NCI-H2107 (cell line): Measurements from ENCODE around the gene ELFN1.

Source experiments
- DNase-seq: peaks from one replicate; lab custom pipeline; 2025; lab: John Stamatoyannopoulos, UW

The ELFN1 gene

GRCh38 chr7:1669954-1670893, at the start of gene ELFN1:
Gene ELFN1, plus strand, starts transcription at chr7:1670277. Its CDS starts 74,320 bp downstream, at chr7:1744597.
- DNase-seq, result no peak

GRCh38 chr7:1620835-1621234, 49.2 kb upstream of the ELFN1 start:
- no peak for DNase-seq

DNA sequence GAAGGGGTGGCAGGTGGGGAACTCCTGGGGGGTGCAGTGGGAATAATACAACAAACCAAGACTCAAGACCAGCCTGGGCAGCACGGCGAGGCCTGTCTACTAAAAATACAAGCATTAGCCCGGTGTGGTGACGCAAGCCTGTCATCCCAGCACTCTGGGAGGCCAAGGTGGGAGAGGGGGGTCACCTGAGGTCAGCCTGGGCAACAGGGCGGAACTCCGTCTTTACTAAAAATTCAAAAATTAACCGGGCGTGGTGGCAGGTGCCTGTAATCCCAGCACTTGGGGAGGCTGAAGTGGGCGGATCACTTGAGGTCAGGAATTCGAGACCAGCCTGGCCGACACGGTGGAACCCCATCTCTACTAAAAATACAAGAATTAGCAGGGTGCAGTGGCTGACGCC, 48.4 kb upstream of the ELFN1 start:
- DNase-seq, result no peak

GRCh38 chr7:1622441-1622840, 47.6 kb upstream of the ELFN1 start:
- no peak for DNase-seq

DNA sequence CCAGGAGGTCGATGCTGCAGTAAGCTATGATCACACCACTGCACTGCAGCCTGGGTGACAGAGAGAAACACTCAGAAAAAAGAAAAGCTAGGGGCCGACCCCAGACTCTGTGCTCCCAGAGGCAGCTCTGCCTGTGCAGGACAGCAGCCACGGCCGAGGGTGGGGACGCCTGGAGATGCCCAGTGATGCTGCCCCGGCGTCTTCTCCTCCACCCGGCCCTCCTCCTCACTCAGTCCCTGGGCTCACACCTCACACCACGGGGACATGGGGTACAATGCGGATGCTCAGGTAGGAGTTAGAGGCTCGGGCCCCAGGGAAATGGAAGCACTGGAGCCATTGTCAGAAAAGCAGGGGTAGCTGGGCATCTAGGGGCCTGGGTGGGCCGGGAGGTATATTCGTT, 46.3 kb upstream of the ELFN1 start:
- DNase-seq, result no peak

DNA sequence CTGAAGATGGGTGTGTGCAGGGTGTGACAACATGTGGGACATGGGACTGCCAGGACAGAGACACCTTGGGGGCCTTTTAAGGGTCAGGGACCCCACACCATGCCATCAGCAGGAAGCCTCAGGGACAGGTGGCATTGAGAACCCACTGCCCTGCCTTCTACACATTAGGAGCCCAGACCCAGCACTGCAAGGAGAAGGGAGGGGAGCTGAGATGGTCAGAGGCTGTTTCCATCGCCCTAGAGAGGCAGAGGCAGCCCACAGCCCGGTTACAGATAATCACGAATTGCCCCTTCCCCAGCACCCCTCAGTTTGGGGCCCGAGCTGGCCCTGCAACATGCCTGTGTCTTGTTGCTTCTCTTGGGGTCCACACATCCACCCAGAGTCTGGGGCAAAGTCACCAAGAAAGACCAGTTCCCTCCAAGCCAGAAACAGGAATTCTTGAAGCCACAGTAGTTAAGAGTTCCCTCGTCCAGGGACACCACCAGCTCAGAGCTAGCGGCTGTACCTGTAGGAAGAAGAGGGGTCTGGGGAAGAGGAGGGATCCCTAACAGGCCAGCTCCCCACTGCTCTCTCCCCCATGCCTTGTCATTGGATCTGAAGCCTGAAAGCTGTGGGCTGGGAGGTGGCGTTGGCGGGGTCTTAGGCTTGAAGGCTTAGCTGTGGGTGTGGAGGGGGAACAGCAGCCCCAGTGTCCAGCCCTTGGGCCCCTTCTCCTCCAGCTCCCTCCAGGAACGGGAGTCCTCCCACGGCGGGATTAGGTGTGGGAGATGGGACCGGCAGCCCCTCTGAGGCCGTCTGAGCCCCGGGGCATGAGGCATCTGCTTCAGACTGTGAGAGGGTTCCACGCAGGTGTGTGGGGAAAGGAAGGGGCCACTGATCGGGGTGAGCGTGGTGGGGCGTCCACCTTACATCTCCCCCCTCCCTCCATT, 44.8 kb upstream of the ELFN1 start:
- DNase-seq, result no peak

- no peak for DNase-seq
These were observed 43.3 kb upstream of the ELFN1 start for GRCh38 chr7:1626769-1627168.

DNA sequence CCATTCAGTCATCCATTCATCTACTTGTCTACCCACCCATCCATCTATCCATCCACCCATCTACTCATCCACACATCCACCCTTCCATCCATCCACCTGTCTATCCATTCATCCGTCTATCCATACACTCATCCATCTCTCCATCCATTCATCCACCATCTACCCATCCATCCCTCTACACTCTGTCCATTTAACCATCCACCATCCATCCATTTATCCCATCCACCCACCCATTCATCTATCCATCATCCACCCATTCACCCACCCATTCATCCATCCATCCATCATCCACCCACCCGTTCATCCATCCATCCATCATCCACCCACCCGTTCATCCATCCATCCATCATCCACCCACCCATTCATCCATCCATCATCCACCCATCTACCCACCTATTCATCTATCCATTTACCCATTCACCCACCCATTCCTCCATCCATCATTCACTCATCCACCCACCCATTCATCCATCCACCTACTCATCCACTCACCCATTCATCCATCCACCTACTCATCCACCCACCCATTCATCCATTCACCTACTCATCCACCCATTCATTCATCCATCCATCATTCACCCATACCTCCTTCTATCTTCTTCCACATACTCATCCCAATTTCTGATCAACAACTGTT, 39.3 kb upstream of the ELFN1 start:
- DNase-seq, result no peak

- DNase-seq, result no peak
These were observed 38.4 kb upstream of the ELFN1 start for GRCh38 chr7:1631678-1632077.

- no peak for DNase-seq
These were observed 37.6 kb upstream of the ELFN1 start for GRCh38 chr7:1632506-1632905.

GRCh38 chr7:1632916-1633785, 36.9 kb upstream of the ELFN1 start:
- DNase-seq, result no peak

DNA sequence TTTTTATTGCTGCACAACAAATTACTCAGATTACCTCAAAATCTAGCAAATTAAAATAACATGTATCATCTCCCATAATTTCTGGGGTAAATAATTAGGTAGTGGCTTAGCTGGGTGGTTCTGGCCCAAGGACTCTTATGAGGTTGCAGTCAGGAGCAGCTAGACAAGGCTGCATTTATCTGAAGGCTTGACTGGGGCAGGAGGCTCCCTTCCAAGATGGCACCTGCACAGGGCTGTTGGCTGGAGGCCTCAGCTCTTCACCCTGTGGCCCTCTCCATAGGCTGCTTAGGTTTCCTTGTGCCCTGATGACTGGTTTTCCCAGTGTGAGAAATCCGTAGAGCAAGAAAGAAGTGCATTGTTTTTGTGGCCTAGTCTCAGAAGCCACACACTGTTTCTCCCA, 34.7 kb upstream of the ELFN1 start:
- no peak for DNase-seq

GRCh38 chr7:1637155-1637554, 32.9 kb upstream of the ELFN1 start:
- DNase-seq, result no peak

- DNase-seq, result peak; percentile 94
These were observed 31.8 kb upstream of the ELFN1 start for GRCh38 chr7:1638215-1638661.

DNA sequence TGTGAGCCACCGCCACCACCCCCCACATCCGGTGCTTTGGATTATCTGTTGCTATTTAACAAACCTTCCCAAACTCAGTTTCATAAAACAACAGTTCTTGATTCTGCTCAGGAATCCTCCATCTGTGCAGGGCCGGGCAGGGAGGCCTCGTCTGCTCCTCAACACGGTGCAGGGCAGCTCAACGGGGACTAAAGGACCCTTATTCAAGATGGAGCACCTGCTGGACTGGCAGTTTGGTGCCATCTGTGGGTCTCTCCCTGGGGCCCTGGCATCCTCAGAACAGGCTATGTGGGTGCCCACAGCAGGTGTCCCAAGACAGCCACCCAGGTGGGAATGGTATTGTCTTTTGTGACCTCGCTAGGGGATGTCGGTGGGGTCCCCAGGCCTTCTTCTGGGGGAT, 31.0 kb upstream of the ELFN1 start:
- no peak for DNase-seq

GRCh38 chr7:1639532-1640175, 30.4 kb upstream of the ELFN1 start:
- DNase-seq, result no peak

DNA sequence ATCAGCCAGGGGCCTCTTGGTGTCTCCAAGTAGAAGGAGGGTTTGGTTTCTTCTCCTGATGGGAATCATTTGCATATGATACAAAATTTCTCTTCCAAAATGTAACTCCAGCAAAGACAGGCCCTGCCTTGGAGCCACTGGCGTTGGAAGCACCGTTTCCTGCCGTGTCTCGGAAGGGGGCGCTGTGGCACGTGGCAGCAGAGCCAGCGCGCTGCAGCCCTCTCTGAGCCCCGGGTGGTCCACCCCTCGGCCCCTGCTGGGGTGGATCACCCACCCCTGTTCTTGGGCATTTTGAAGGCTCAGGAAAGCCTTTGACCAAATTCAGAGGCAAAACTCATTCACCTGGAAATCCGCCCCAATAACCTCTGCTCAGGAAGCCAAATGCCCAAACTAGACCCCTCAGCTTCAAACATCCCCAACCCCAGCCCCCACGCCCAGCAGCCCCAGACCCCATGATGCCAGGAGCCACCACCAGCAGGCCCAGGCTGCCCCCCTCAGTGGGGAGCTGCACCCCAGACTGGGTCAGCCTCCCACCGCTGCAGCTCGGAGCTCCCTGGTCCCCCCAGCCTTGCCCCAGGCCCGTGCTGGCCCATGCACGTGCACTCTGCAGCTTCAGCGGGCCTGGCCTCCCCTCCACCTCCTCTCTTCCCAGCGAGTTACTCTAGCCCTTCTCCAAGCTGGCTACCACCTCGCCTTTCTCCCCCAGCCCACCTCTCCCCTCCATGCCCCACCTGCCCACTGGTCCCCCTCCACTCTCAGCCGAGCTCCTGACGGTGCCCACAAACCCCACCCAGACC, 29.5 kb upstream of the ELFN1 start:
- DNase-seq, result no peak

DNA sequence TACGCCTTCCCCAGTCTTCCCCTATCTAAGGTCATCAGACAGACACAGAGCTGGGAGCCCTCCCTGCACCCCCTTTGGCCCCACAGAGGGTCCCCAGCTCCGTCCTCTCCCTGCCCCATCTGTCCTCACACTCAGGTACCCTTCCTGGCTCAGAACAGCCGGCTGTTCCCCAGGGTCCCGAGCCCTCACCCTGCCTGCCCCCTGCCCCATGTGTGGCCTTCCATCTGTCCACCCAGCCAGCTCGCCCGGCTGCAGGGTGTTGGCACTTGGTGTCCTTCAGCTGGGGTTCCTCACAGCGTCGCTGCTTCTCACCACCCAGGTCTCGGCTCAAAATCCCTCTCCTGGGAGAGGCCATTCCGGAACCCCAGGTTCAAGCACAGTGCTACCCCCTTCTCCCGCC, 28.9 kb upstream of the ELFN1 start:
- no peak for DNase-seq

- DNase-seq, result no peak
These were observed 28.3 kb upstream of the ELFN1 start for GRCh38 chr7:1641661-1642260.
